ENCODE data around the gene UFD1.
A peak's percentile ranks its signal among the peaks of the same experiment; 100 is the strongest.

UFD1 gene

GRCh38 chr22:19515654-19516377 is 36.8 kb upstream of the UFD1 start:
- DNase-seq = no peak

- DNase-seq = no peak
These were observed 36.0 kb upstream of the UFD1 start for GRCh38 chr22:19514831-19515565.

GRCh38 chr22:19513823-19514222 is 34.8 kb upstream of the UFD1 start:
- DNase-seq = no peak

- no peak for DNase-seq
These were observed 31.9 kb upstream of the UFD1 start for GRCh38 chr22:19510919-19511341.

- DNase-seq = peak; percentile 28
These were observed 30.9 kb upstream of the UFD1 start for GRCh38 chr22:19509923-19510322.

- DNase-seq = no peak
These were observed 30.2 kb upstream of the UFD1 start for GRCh38 chr22:19509191-19509590.

GRCh38 chr22:19508024-19508776 is 29.2 kb upstream of the UFD1 start:
- no peak for DNase-seq

- DNase-seq = no peak
These were observed 28.5 kb upstream of the UFD1 start for GRCh38 chr22:19507534-19507861.

GRCh38 chr22:19506212-19506611 is 27.2 kb upstream of the UFD1 start:
- no peak for DNase-seq

GRCh38 chr22:19505735-19506126 is 26.7 kb upstream of the UFD1 start:
- no peak for DNase-seq

- no peak for DNase-seq
These were observed 26.1 kb upstream of the UFD1 start for GRCh38 chr22:19504900-19505734.

GRCh38 chr22:19503869-19504268 is 24.9 kb upstream of the UFD1 start:
- DNase-seq = no peak

GRCh38 chr22:19503367-19503766 is 24.4 kb upstream of the UFD1 start:
- DNase-seq = no peak

GRCh38 chr22:19501897-19502447 is 23.0 kb upstream of the UFD1 start:
- no peak for DNase-seq

GRCh38 chr22:19499880-19500242 is 20.9 kb upstream of the UFD1 start:
- DNase-seq = no peak

- no peak for DNase-seq
These were observed 20.4 kb upstream of the UFD1 start for GRCh38 chr22:19499236-19499879.

- no peak for DNase-seq
These were observed 19.8 kb upstream of the UFD1 start for GRCh38 chr22:19498866-19499190.

- DNase-seq = no peak
These were observed 19.3 kb upstream of the UFD1 start for GRCh38 chr22:19498154-19498865.

GRCh38 chr22:19497245-19497644 is 18.3 kb upstream of the UFD1 start:
- no peak for DNase-seq

- DNase-seq = no peak
These were observed 17.3 kb upstream of the UFD1 start for GRCh38 chr22:19496324-19496630.

GRCh38 chr22:19495562-19496323 is 16.8 kb upstream of the UFD1 start:
- DNase-seq = peak; percentile 35

Data from MV-4-11 (cell line).